GM23248 (cell line): Measurements from ENCODE around the gene SH3PXD2A. TPM values are rescaled to one million over a fixed set of nuclear protein-coding genes. Genes with fewer than 3 reads are reported as not detected.
A peak's percentile ranks its signal among the peaks of the same experiment; 100 is the strongest.

Experiments
- DNase-seq: peaks from one replicate; pipeline ENCODE4 v3.0.0-alpha.2; 2015
- H2AFZ ChIP-seq: fragments of 200-600 bp; sonication (generic); 2 replicates; pipeline ENCODE4 v1.6.1; 2016; ENCODE audit warnings: antibody characterized with exemption
- H3F3A ChIP-seq: fragments of 200-600 bp; sonication (generic); 2 replicates; pipeline ENCODE4 v1.6.1; 2016; ENCODE audit warnings: mild to moderate bottlenecking, antibody characterized with exemption, mixed run types; ENCODE audit not compliant: insufficient read depth
- H3K27ac ChIP-seq: fragments of 200-600 bp; sonication (generic); 2 replicates; pipeline ENCODE4 v1.5.1; 2016; ENCODE audit warnings: mild to moderate bottlenecking
- H3K27me3 ChIP-seq: fragments of 200-600 bp; sonication (generic); replicated peaks from 2 replicates; pipeline ENCODE4 v1.6.1; 2016; ENCODE audit warnings: mild to moderate bottlenecking; ENCODE audit not compliant: insufficient read depth
- H3K36me3 ChIP-seq: fragments of 200-600 bp; sonication (generic); 2 replicates; pipeline ENCODE4 v1.6.1; 2016; ENCODE audit warnings: low read depth, mild to moderate bottlenecking
- H3K4me1 ChIP-seq: fragments of 200-600 bp; sonication (generic); 2 replicates; pipeline ENCODE4 v1.6.1; 2016; ENCODE audit warnings: mild to moderate bottlenecking; ENCODE audit not compliant: insufficient read depth
- H3K4me2 ChIP-seq: fragments of 200-600 bp; sonication (generic); one replicate; pipeline ENCODE4 v1.6.1; 2016; ENCODE audit warnings: mild to moderate bottlenecking; ENCODE audit not compliant: unreplicated experiment
- H3K4me3 ChIP-seq: fragments of 200-600 bp; sonication (generic); 2 replicates; pipeline ENCODE4 v1.5.1; 2016; ENCODE audit warnings: mild to moderate bottlenecking
- H3K79me2 ChIP-seq: fragments of 200-600 bp; sonication (generic); 2 replicates; pipeline ENCODE4 v1.6.1; 2016; ENCODE audit warnings: mild to moderate bottlenecking; ENCODE audit not compliant: insufficient read depth
- H3K9ac ChIP-seq: fragments of 200-600 bp; sonication (generic); 2 replicates; pipeline ENCODE4 v1.6.1; 2016; ENCODE audit warnings: mild to moderate bottlenecking
- H3K9me2 ChIP-seq: fragments of 200-600 bp; sonication (generic); 2 replicates; pipeline ENCODE4 v1.6.1; 2016; ENCODE audit warnings: mixed run types, mild to moderate bottlenecking, moderate library complexity; ENCODE audit not compliant: insufficient read depth
- H3K9me3 ChIP-seq: fragments of 200-600 bp; sonication (generic); one replicate; pipeline ENCODE4 v1.6.1; 2017; ENCODE audit warnings: low read depth
- H4K20me1 ChIP-seq: fragments of 200-600 bp; sonication (generic); 2 replicates; pipeline ENCODE4 v1.6.0; 2016; ENCODE audit not compliant: insufficient read depth
- EZH2 ChIP-seq: fragments of 200-600 bp; sonication (generic); IDR thresholded peaks from 2 replicates; pipeline ENCODE4 v1.6.1; 2018; ENCODE audit warnings: antibody characterized with exemption, mild to moderate bottlenecking; ENCODE audit not compliant: insufficient read depth, poor library complexity, severe bottlenecking
- EZH2phosphoT487 ChIP-seq: fragments of 200-600 bp; sonication (generic); IDR thresholded peaks from 2 replicates; pipeline ENCODE4 v1.6.1; 2018; ENCODE audit warnings: antibody characterized with exemption, moderate library complexity, mild to moderate bottlenecking, low read depth; ENCODE audit not compliant: insufficient read depth
- WGBS, 2 experiments: methylation state at CpG; one replicate each; pipeline ENCODE4 v1.1.6; 2015 to 2017; ENCODE audit warnings: low lambda C conversion rate in 2 of 2, low coverage in 1 of 2; ENCODE audit errors: missing lambda C conversion rate in 2 of 2; 5-methylcytosine and 5-hydroxymethylcytosine counted together
- in situ Hi-C: fragments of 300-500 bp; cut with MboI; formaldehyde crosslinking; loops from 2 replicates; pipeline ENCODE4 v1.15.0; 2020
- polyA plus RNA-seq: library from polyadenylated mRNA; unstranded; fragments of >200 nt; fragmentation: Nextera tagmentation; extraction: Ambion mirVana; gene quantifications from 2 replicates; pipeline ENCODE4 v1.2.1, GENCODE V29; 2016
- total RNA-seq: library from RNA; depleted of rRNA; stranded (reverse); fragments of >200 nt; shearing (Covaris generic); gene quantifications from 2 replicates; pipeline ENCODE4 v1.2.3, GENCODE V29; 2014

The SH3PXD2A gene
- total and polyA plus RNA-seq, 2 experiments from 2014 or later = 34.0 to 58.0 TPM

GRCh38 chr10:103834436-103835095 lies 20.8 kb downstream of the SH3PXD2A start:
- H3K9me3 ChIP-seq = no peaks in the 10 kb centered on the region
- no peaks in the 10 kb centered on the region for H4K20me1 ChIP-seq
- peaks cover 70% of the 10 kb centered on the region for H3K79me2 ChIP-seq
- H3K4me2 ChIP-seq = no peak overlapping the region
- H3K4me3 ChIP-seq = no peak overlapping the region
- no peak overlapping the region for H3K27ac ChIP-seq
- no peak for TF ChIP-seq EZH2phosphoT487
- TF ChIP-seq EZH2 = no peak
- no peak overlapping the region for H3K9ac ChIP-seq
- H3K36me3 ChIP-seq = no peaks in the 10 kb centered on the region
- in situ Hi-C loops = no loop called here
- no peaks in the 10 kb centered on the region for H3K27me3 ChIP-seq
- no peak for DNase-seq
- no peak overlapping the region for H2AFZ ChIP-seq
- 60 to 65% methylated on average over 5 of the region's 5 CpGs for WGBS, 2 experiments
- peaks cover 10% of the 10 kb centered on the region for H3K4me1 ChIP-seq
- H3K9me2 ChIP-seq = no peaks in the 10 kb centered on the region
- H3F3A ChIP-seq = no peaks in the 10 kb centered on the region

GRCh38 chr10:103833731-103834365 lies 21.5 kb downstream of the SH3PXD2A start:
- H3K4me1 ChIP-seq = peaks cover 10% of the 10 kb centered on the region
- WGBS, 2 experiments = 53 to 54% methylated on average over 5 of the region's 5 CpGs
- in situ Hi-C loops = no loop called here
- H3K4me2 ChIP-seq = peak overlapping the region; percentile 4
- no peaks in the 10 kb centered on the region for H4K20me1 ChIP-seq
- no peak overlapping the region for H2AFZ ChIP-seq
- H3K9me3 ChIP-seq = no peaks in the 10 kb centered on the region
- no peak overlapping the region for H3K27ac ChIP-seq
- no peak for TF ChIP-seq EZH2
- no peak for TF ChIP-seq EZH2phosphoT487
- peaks cover 64% of the 10 kb centered on the region for H3K79me2 ChIP-seq
- H3K9ac ChIP-seq = no peak overlapping the region
- DNase-seq = peak; percentile 36
- no peaks in the 10 kb centered on the region for H3K27me3 ChIP-seq
- H3K4me3 ChIP-seq = no peak overlapping the region
- H3F3A ChIP-seq = no peaks in the 10 kb centered on the region
- H3K36me3 ChIP-seq = no peaks in the 10 kb centered on the region
- no peaks in the 10 kb centered on the region for H3K9me2 ChIP-seq

- 96 to 99% methylated on average over 2 of the region's 2 CpGs for WGBS, 2 experiments
- H3F3A ChIP-seq = no peaks in the 10 kb centered on the region
- H3K4me1 ChIP-seq = peaks cover 10% of the 10 kb centered on the region
- no peaks in the 10 kb centered on the region for H4K20me1 ChIP-seq
- in situ Hi-C loops = no loop called here
- no peak overlapping the region for H3K27ac ChIP-seq
- no peak overlapping the region for H3K9ac ChIP-seq
- no peaks in the 10 kb centered on the region for H3K36me3 ChIP-seq
- H3K79me2 ChIP-seq = peaks cover 53% of the 10 kb centered on the region
- H2AFZ ChIP-seq = no peak overlapping the region
- no peak overlapping the region for H3K4me3 ChIP-seq
- H3K27me3 ChIP-seq = no peaks in the 10 kb centered on the region
- DNase-seq = no peak
- TF ChIP-seq EZH2phosphoT487 = no peak
- TF ChIP-seq EZH2 = no peak
- H3K9me3 ChIP-seq = no peaks in the 10 kb centered on the region
- no peak overlapping the region for H3K4me2 ChIP-seq
- no peaks in the 10 kb centered on the region for H3K9me2 ChIP-seq
Observed at GRCh38 chr10:103832806-103833205, 22.6 kb downstream of the SH3PXD2A start.

- WGBS, 2 experiments = 62 to 65% methylated on average over 5 of the region's 5 CpGs
- Histone ChIP-seq H3K36me3 (no peaks in the 10 kb centered on the region), H3K9me2 (no peaks in the 10 kb centered on the region), H3K4me1 (peaks cover 5% of the 10 kb centered on the region), H3K27me3 (no peaks in the 10 kb centered on the region), H3K9me3 (no peaks in the 10 kb centered on the region), H3K4me3 (no peak overlapping the region), H3K9ac (no peak overlapping the region), H3F3A (no peaks in the 10 kb centered on the region), H4K20me1 (no peaks in the 10 kb centered on the region), H3K79me2 (peaks cover 29% of the 10 kb centered on the region), H3K27ac (no peak overlapping the region), H3K4me2 (no peak overlapping the region), H2AFZ (no peak overlapping the region)
- DNase-seq = no peak
- in situ Hi-C loops = no loop called here
- TF ChIP-seq EZH2phosphoT487 (no peak), EZH2 (no peak)
Observed at GRCh38 chr10:103829838-103830465, 25.4 kb downstream of the SH3PXD2A start.
